Tibial nerve (tissue), 4 donors: Measurements from ENCODE around the gene CHST12.
"Not testable (repeated sequence)": the region's sequence is repeated elsewhere in the genome, so short reads cannot be mapped to it uniquely, and the experiment has no call there.

Experiments used
- CTCF ChIP-seq, 5 experiments: fragments of 200-600 bp in 3 of 5; fragments of 450-650 bp in 2 of 5; sonication (generic) in 3 of 5; IDR thresholded peaks; one replicate each; pipeline ENCODE4 v1.5.1; 2016 to 2019; ENCODE audit warnings: antibody characterized with exemption in 5 of 5, mild to moderate bottlenecking in 3 of 5, moderate library complexity in 2 of 5
- EP300 ChIP-seq, 2 donors: sonication (generic); formaldehyde crosslinking; IDR thresholded peaks; one replicate each; pipeline ENCODE4 v1.6.1; 2017; ENCODE audit warnings: antibody characterized with exemption in 2 of 2, mild to moderate bottlenecking in 1 of 2
- POLR2A ChIP-seq, 2 donors: fragments of 450-650 bp; IDR thresholded peaks; one replicate each; pipeline ENCODE4 v1.6.1; 2017; ENCODE audit warnings: antibody characterized with exemption in 2 of 2, mild to moderate bottlenecking in 2 of 2, moderate library complexity in 2 of 2

DNA sequence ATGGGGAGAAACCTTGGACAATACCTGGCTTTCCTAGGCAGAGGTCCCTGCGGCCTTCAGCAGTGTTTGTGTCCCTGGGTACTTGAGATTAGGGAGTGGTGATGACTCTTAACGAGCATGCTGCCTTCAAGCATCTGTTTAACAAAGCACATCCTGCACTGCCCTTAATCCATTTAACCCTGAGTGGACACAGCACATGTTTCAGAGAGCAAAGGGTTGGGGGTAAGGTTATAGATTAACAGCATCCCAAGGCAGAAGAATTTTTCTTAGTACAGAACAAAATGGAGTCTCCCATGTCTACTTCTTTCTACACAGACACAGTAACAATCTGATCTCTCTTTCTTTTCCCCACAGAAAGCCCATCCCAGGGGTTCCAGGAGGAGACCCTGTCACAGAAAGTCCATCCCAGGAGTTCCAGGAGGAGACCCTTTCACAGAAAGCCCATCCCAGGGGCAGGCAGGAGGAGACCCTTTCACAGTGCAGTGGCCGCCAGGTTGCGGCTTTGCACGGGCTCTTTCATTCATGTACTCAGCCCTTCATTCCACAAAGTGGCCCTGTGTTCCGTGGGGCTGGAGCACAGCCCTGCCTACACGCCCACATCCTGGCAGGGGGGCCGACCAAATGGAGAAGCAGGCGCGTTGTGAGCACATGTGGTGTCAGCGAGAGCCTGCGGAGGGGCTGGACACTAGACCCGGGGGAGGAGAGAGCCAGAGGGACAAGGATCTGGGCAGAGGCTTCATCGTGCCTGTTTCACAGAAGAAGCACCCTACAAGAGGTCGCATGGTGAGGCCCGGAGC is 13.2 kb upstream of the CHST12 start:
- TF ChIP-seq CTCF, POLR2A (IDR thresholded peaks at IDR 0.05): not testable (repeated sequence)
- peak in 1 of 2 donors; percentile 49 for TF ChIP-seq EP300 (IDR thresholded peaks at IDR 0.05)
